ENCODE measurements around the gene KLF17.

- TF ChIP-seq, protein P1, sequence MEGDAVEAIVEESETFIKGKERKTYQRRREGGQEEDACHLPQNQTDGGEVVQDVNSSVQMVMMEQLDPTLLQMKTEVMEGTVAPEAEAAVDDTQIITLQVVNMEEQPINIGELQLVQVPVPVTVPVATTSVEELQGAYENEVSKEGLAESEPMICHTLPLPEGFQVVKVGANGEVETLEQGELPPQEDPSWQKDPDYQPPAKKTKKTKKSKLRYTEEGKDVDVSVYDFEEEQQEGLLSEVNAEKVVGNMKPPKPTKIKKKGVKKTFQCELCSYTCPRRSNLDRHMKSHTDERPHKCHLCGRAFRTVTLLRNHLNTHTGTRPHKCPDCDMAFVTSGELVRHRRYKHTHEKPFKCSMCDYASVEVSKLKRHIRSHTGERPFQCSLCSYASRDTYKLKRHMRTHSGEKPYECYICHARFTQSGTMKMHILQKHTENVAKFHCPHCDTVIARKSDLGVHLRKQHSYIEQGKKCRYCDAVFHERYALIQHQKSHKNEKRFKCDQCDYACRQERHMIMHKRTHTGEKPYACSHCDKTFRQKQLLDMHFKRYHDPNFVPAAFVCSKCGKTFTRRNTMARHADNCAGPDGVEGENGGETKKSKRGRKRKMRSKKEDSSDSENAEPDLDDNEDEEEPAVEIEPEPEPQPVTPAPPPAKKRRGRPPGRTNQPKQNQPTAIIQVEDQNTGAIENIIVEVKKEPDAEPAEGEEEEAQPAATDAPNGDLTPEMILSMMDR (IDR thresholded peaks at IDR 0.05; ENCODE audit: low read length) = no peak
- no peak for TF ChIP-seq EZH2 (optimal IDR thresholded peaks at IDR 0.05; ENCODE audit: low read depth, low read length)
Observed at GRCh38 chr1:44147582-44147981, 29.0 kb downstream of the KLF17 start.

All from MM.1S (cell line).